Activated naive CD8-positive, alpha-beta T cell treated with anti-CD3 and anti-CD28 coated beads, Interleukin-2, amount 10 ng/mL, durations not matched to agents 7 days and 5 days (primary cell): Measurements from ENCODE around the gene SEC11A. TPM values are rescaled to one million over a fixed set of nuclear protein-coding genes. Genes with fewer than 3 reads are reported as not detected.

ENCODE experiments used
- total RNA-seq, 2 experiments: library from RNA; stranded (reverse); gene quantifications; one replicate each; pipeline ENCODE4 v1.2.3, GENCODE V29; 2021

Gene SEC11A
- total RNA-seq, 2 experiments from 2014 or later: 97.1 to 99.1 TPM

Other genes starting within 250 kb of the SEC11A start
- 10 to 100 TPM in 1 of 2 experiments, 1 to 10 TPM in 1; 9.6 to 10.9 TPM for gene ZSCAN2, start 115.1 kb downstream of the SEC11A start, total RNA-seq
- 10 to 100 TPM; 26.8 to 27.9 TPM for gene WDR73, start 61.9 kb downstream of the SEC11A start, total RNA-seq
- gene NMB, start 57.9 kb downstream of the SEC11A start, total RNA-seq: 1 to 10 TPM; 1.1 to 1.7 TPM
- gene ZNF592, start 32.5 kb upstream of the SEC11A start, total RNA-seq: 10 to 100 TPM; 35.6 TPM
- under 1 TPM; 0.17 to 0.28 TPM for gene ALPK3, start 101.2 kb upstream of the SEC11A start, total RNA-seq
- not detected for gene SLC28A1, start 168.5 kb upstream of the SEC11A start, total RNA-seq